ENCODE data around the gene TEDC2.
A peak's percentile ranks its signal among the peaks of the same experiment; 100 is the strongest.

DNA sequence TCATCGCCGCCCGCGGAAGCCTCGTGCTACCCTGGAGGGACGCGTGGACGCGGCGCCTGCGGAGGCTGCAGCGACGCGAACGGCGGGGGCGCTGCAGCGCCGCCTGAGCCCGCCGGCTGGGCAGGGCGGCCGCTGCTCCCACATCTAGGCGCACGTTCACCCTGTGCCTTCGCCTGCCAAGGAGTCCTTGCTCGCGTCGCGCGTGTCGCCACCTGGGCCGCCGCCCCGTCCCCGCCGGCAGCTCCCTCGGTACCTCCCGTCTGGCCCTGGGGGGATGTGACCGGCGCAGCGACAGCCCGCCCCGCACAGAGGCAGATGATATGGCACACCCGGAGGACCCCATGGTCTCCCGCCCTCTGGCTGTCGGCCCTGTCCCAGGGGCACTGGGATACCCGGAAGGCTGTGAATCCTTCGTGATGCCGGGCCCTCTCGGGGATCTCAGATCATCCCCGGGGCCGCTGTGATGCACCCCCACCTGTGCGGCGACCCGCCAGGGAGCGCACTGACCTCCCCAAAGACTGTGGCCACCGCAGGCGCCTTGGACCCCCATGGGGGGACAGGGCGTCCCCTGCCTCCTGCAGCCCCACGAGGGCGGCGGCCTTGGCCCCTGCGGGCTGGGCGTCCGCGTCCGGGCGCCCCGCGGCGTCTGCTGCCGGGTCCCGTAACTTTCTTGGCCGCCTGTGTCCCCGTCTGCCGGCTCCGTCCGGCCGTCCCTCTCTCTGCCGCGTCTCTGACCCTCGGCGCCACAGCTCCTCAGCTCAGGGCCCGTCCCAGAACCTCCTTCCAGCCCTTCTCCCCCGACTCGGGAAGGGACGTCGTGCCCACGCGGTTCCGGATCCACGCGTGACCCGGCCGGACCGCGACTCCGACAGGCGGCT lies 14.3 kb downstream of the TEDC2 start:
- peak; percentile 80 for TF ChIP-seq CTCF (IDR thresholded peaks at IDR 0.05)
- TF ChIP-seq ZFX (IDR thresholded peaks at IDR 0.05; ENCODE audit: borderline replicate concordance) = no peak

All from 22Rv1 (cell line).